ENCODE data around the gene CERK. TPM values are rescaled to one million over a fixed set of nuclear protein-coding genes. Genes with fewer than 3 reads are reported as not detected.
"Not testable (repeated sequence)": the region's sequence is repeated elsewhere in the genome, so short reads cannot be mapped to it uniquely, and the experiment has no call there.

CERK gene
- total RNA-seq, 1 donor from 2014 or later: 13.0 TPM

DNA sequence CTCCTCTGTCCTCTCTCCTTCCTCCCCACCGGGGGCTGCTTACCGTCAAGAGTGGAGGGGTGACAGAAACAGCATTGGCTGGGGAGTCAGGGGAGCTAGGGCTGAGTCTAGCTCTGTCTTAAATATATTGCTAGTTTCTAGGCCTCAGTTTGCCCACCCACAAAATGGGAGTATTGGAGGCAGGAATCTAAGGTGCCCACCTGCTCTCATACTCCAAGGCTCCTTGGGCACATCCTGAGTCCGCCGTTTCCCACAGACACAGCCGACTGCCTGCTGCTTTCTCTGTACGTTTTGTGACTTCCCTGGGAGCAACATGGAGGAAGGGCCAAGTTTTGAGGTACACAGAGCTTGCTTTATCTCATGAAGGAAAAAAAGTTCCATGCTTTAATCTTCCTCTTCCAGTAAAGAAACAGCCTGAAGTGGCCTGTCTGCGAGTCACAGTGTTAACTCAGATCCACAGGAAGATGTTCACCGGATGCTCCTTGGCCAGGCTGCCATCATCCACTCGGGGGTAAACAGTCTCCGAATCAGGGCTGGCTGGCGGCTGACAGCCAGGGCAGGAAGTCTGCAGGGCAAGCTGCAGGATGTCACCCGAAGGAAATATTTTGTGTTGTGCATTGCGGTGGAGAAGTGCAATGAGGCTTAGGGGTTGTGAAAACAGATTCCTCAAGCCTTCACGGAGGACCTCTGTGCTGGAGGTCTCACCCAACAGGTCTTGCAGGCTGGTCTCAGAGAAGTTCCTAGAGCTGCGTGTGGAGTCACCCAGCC is 11.0 kb upstream of the CERK start:
- DNase-seq (ENCODE audit: low spot score): no peak

DNA sequence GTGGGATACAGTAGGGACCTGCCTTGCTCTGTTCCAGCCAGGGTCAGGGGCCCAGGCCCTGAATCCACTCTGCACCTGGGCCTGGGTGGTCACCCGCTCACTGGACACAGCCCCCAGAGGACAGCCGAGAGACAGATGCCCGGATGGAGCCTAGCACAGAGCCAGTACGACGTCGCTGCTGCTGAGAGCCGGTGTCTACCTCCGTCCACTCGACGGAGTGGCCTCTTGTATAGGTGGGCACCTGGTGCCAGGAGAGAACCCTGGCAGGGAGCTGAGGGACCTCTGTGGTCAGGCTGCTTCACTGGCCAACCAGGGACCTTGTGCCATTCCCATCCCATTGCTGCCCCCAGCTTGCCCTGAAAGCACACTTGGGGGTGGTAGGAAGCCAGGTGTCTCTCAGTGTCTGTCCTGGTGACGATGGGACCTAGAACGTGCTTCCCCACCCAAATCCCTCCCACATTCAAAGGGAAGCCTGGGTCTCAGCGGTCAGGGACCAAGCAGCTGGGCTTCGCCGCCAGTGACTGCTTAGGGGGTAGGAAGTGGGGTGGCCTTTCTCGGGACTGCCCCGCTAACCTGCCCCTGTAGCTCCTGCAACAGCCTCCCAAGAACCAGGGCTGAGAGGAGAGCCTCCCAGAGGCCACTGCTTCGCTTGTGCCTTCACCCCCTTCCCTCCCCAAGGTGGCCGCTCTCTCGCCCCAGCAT is 10.3 kb upstream of the CERK start:
- DNase-seq (ENCODE audit: low spot score): no peak

DNA sequence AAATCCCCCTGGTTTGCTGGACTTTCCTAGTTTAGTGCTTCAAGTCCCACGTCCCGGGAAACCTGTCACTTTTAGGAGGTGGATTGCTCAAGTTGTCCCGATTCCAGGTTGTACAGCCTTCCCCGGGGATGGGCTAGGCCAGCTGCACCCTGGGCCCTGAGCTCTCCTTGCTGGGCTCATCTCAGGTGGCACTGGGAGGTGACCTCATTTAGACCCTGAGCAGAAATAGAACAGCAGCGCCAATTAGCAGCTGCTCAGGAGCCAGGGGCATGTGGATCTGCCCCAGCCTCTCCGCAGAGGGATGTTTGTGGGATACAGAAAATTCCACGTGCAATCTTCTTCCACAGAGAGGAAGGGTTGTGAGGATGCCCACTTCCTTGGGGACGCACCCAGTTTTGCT is 9.6 kb upstream of the CERK start:
- DNase-seq (ENCODE audit: low spot score): no peak

DNA sequence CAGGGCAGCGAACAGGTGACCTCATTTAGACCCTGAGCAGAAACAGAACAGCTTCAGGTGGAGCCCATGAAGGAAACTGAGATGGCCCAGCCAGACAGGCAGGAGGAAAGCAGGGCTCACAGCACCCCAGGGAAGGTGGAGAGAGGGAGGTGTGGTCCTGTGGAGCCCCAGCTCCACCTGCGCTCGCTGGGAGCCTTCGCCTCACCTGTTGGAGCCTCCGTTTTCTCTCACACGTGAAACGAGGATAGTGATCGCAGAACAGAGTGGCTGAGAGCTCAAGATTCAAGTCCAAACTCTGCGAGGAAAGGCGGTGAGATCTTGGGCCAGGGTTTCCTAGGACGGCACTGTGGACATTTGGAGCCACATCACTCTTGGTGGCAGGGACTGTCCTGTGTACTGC is 8.6 kb upstream of the CERK start:
- no peak for DNase-seq (ENCODE audit: low spot score)

DNA sequence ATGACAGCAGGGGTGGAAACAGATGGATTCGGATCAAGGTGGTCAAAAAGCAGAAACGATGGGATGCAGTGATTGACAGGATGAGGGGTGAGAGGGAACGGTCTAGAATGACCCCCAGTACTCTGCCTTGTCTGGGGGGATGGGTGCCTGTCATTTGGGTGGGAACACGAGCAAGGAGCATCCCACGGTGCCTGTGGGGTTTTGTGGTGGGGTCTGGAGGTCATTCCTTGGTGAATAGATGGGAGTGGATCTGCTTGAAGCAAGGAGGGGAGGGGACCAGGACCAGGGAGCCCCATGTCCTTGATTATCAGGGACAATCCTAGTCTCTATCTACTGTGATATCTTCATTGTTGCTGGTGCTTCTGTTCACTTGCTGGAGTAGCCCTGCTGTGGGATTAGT is 8.1 kb upstream of the CERK start:
- no peak for DNase-seq (ENCODE audit: low spot score)

DNA sequence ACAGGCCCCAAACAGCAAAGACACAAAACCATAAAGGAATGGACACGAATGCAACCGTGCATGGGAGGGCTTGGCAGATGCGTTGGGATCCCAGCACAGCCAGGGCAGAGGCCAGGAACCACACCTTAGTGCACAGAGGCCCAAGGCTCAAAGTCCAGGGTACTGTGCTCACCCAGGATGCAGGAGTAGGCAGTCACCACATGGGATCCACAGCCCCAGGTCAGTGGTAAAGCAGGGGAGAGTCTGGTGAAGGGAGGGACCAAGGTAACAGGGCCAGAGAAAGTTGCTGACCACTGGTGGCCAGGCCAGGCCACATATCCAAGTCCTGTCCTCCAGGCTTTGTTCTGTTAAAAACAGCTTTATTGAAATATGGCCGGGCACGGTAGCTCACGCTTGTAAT is 6.5 kb upstream of the CERK start:
- DNase-seq (ENCODE audit: low spot score): no peak

DNA sequence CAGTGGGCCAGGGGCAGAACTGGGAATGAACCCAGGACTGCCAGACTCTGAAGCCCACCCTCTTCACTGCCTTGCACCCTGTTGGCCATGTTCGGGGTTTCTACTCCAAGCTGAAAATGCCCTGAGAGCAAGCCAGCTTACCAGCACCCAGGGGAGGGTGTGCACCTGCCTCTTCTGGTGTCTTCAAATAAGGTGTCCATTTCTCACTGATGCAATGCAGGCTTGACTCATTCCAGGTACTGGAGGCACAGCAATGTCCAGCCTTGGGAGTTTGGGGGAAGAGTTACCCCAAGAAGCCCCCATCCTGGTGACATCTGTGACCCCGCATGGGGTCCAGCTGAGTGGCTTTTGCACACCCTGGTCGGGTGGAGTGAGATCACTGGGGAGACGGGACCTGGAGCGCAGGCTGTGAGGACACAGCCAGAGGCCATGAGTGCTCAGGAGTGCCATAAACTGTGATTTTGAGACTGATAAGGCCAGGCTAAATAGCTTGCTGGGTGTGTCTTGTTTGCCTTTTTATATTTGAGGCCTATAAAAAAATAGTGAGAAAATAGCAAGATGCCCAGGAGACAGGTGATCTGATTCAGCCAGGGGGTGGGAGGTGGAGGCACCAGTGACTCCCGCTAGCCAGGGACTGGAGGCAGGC is 4.6 kb upstream of the CERK start:
- DNase-seq (ENCODE audit: low spot score): no peak

DNA sequence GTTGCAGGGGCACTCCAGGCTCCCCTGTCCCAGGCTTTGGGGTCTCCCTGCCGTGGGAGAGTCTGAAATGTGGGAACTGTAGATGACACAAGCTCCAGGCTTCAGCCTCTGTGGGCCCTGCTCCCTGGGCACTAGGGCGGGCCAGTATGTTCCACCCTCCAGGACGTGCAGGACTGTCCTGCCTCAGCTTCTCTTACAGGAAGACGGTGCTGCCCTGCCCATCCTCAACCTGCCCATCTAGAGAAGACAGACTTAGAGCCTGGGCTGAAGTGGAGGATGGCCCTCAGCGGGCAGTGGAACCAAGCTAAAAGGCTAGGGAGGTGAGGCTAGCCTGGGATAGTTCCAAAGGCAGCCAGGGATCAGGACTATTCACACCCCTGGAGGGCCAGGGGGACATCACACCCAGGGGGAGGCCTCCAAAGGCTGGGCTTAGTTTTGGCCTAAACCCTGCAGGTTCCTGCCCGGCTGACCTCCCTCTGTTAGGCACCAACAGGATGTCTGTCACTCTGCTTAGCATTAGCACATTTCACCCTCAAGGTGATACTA is 4.0 kb upstream of the CERK start:
- no peak for DNase-seq (ENCODE audit: low spot score)

DNA sequence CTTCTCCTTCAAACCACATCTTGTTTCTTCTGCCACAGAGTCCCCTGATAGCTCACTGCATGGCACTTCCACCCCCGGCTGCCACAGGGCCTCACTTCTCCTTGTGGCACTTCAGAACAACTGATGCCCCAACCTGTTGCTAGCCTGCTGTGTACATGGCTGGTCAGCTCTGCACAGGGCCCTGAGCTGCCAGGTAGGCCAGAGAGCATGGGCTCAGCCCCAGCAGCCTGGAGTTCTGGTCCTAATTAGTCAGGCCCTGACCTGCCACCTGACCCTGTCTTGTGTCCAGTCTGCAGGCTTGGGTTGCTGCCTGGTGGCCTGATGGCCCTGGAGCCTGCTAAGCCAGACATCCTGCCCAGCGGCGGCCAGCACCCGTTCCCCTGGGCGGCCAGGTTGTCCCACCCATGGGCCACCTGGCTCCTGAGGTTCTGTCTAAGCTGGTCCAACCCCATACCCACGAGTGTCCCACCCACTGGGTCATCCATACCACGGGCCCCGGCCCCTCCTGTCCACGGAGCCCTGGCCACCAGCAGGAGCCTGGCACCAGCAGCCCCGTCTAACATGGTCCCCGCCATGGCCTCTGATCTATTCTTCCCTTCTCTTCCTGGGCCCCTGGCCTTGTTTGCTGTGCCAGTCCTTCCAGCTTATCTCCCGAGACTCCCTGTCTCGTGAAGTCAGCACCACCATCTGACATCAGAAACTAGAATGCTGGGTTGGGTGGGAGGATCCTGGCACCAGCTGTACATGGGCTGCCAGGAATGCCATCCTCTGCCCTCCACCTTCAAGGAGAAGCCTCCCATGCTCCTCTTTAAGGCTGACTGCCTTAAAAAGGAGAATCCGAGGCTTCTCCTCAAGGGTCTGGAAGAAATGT is 3.1 kb upstream of the CERK start:
- DNase-seq (ENCODE audit: low spot score): no peak

DNA sequence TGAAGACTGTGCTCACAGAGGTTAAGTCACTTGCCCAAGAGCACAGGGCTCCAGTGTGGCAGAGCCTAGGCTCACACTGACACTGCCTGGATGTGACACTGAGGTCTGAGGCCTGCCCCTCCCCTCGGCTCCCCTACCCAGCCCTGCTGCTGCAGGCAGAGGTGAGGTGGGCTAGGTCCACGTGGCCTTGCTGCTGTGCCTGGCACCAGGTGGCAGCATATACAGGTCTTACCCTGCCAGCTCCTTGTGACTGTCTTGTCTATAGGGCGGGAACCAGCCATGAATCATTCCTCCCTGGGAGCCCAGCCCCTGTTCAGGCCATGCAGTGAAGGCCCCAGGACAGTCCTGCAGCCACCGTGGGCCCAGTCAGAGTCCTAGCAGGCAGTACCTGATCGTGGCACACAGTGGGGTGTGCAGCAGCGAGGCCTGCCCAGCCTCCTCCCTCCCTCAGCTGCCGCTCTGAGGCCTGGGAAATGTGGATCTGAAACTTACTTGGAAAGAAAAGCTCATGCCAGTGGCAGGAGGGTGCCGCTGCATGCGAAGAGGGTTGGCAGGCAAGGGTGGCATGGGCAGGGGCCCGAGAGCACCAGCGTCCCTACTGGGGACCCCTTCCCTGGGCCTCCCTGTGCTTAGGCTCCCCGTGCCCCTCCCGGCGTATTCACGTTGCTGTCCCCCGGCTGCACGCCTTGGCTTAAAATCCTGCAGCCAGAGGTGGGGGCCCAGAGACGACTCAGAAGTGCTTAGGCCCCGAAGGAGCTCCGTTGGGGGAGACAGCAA is 1.2 kb upstream of the CERK start:
- no peak for DNase-seq (ENCODE audit: low spot score)

DNA sequence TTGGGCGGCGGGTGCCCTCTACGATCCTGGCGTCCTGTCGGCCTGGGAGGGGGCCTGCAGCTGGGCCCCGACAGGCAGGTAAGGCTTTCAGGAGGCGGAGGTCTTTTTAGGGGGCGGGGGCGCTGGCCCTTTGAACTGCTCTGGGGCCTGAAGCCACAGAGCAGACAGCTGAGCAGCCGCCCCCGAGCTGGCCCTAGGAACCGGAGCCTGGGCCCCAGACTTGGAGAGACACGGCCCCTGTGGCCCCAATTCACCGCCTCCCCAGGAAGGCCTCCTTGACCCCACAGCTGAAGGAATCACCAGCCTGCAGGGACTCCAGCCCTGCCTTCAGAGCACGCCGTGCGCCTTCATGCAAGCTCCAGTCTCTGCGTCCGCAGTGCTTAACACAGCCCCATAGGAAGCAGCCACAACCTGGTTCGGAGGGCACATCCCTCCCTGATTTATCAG is 618 bp upstream of the CERK start:
- no peak for DNase-seq (ENCODE audit: low spot score)

DNA sequence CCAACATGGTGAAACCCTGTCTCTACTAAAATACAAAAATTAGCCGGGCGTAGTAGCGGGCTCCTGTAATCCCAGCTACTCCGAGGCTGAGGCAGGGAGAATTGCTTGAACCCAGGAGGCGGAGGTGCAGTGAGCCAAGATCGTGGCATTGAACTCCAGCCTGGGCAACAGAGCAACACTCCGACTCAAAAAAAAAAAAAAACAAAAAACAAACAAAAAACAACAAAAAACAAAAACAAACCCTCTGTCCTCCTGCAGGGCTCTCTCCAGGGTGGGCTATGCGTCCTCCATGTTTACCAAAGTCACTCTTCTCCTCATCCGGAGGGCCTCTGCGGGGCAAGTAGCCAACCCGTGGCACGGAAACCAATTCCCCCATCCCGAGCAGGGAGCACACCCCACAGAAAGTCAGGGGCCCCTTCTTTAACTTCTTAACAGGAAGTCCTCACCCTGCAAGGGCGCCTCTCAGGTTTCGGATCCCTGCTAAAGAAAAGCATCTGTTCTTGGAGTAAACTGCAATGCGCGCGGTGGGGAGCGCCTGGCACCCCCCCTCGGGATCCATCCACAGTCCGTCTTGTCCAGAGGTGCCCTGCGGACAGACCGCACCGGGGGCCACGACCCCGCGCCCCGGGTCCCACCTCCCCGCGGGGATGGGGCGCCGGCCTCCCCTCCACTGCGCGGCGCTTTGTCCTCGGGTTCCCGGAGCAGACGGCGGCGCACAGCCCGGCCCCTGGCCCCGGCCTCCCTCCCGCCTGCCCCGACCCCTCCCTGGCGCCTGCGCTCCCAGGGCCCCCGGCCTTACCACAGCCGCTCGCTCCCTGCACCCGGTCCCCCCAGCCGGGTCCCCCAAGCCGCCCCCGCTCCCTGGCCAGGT is 712 bp downstream of the CERK start:
- DNase-seq (ENCODE audit: low spot score): no peak

DNA sequence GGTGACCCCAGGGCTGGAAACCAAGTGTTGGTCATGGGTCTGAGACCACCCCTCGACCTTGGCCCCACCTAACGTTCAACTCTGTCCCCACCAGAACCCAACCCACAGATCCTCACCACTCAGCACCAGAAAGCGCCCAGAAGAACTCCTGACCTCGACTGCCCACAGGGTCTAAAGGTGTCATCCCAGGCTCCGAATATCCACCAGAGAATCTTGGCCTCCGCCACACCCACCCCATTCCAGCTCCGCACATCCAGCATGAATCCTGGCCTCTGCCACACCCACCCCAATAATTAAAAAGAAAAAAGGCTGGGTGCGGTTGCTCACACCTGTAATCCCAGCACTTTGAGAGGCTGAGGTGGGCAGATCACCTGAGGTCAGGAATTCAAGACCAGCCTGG is 1.3 kb downstream of the CERK start:
- DNase-seq (ENCODE audit: low spot score): no peak

DNA sequence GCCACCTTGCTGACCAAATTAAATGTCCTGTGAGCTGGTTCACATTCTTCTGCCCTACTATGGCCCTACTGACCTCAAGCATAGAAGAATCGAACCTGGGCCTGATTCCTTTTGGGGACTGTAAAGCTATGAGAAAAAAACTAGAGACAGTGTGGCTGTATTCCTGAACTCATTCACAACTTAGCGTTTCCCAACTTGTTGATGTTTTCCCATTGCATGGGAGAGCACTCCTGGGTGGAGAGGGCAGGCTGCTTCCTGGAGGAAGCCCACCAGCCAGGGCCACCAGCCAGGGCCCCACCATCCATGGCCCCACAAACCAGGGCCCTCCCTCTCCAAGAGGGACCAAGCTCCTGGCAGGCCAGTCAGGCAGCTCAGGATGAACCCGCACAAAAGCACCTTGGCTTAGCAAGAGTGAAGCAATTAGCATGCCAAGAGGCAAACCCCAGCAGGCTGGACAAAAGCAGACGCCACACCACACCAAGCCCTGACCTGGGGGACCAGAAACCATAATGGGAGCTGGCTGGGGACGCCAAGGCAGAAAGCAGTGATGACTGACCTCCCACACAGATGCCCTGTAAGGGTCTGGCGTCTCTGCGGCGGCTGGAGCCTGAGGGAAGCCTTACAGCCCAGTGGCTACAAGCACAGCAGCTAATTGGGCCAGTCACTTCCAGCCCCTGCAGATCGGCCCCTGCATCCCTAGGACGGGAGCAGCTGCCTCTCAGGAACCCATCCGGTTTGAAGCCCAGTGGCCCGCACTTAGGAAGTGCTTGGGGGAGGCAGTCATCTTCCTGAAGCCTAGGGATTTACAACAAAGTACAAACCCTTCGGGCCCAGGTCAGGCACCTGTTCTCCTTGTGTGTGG is 2.1 kb downstream of the CERK start:
- no peak for DNase-seq (ENCODE audit: low spot score)

DNA sequence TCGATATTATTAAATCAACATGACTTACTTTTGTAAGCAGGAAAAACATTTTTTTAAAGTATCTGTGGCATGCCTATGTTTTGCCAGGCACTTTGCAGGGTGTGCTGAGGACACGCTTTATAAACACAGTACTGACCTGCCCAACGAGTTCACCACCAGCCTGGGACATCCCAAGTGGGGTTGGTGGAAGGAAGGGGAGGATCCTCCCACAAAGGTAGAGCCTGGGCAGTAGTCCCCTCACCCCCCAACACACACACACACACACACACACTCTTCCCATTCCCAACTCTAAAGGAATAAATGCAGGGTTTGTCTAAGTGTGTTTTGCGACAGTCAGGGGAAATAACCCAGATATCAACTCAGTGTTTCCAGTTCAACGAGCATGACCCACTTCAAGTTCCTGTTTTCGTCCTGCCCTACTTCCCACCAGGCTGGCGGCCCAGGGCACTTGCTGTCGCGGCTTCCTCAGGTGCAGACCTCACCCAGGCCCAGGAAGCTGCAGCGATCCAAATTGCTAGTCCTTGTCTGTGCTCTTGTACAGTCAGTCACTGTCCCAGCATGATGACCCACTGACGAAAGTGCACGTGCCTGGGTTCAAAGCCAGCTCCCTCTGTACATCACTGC is 3.1 kb downstream of the CERK start:
- DNase-seq (ENCODE audit: low spot score): no peak

DNA sequence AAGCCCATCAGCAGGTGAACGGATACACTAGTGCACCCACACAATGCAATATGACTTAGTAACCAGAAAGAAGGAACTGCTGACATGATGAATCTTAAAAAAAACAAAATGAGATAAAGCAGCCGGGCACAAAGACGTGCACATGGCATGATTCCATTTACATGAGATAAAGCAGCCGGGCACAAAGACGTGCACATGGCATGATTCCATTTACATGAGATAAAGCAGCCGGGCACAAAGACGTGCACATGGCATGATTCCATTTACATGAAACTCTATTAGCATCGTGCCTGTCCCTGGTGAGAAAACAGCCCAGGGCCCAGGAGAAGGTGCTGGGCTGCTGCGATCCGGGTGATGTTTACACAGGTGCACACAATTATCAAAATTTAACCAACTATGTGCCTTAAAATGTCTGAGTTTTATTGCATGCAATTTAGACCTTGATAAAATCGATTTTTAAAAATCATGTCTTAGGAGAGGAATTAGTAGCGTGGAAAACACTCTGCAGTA is 3.8 kb downstream of the CERK start:
- not testable (repeated sequence) for DNase-seq (ENCODE audit: low spot score)

DNA sequence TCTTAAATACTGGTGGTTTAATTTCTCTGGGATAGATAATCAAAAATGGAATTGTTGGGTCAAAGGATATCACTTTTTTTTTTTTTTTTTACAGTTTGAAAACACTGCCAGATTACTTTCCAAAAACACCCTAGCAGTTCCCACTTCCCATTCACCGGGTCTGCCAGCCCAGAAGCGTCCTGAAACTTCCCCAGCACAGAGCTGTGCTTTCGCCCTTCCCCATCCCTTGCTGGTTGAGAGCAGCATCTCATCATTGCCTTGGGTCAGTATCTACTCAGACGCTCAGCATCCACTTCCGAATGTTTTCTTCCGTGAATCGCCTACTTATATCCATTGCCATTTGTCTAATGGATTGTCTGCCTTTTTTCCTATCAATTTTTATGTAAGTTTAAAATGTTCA is 5.5 kb downstream of the CERK start:
- DNase-seq (ENCODE audit: low spot score): no peak

DNA sequence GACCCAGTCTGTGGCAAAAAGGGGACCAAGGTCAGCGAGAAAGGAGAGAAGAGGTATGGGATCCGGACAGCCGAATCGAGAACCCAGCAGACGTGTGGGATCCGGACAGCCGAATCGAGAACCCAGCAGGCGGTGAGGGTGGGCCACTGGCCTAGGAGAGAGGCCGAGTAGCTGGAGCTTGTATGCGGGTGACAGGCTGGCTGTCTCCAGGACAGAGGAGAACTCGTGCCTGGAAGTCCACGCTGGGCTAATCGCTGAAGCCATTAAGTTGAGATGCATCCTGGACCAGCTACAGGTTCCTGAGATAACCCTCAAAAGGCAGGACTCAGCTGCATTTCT is 6.0 kb downstream of the CERK start:
- no peak for DNase-seq (ENCODE audit: low spot score)

All from ureter (tissue), 1 donor.